Type B pancreatic cell (in vitro differentiated cells): ENCODE measurements around the gene FREY1. TPM values are rescaled to one million over a fixed set of nuclear protein-coding genes. Genes with fewer than 3 reads are reported as not detected.

ENCODE experiments used
- DNase-seq: peaks from one replicate; pipeline ENCODE4 v3.0.0; 2021; ENCODE audit warnings: mixed read lengths; ENCODE audit not compliant: unreplicated experiment; ENCODE audit errors: extremely low spot score
- H3K27ac Mint-ChIP-seq: 2 replicates; pipeline ENCODE4 v1.8.0; 2021; ENCODE audit warnings: mild to moderate bottlenecking, mixed read lengths
- H3K27me3 Mint-ChIP-seq: 2 replicates; pipeline ENCODE4 v1.8.0; 2021; ENCODE audit warnings: mixed read lengths
- H3K36me3 Mint-ChIP-seq: 2 replicates; pipeline ENCODE4 v1.8.0; 2021; ENCODE audit warnings: mixed read lengths
- H3K4me1 Mint-ChIP-seq: one replicate; pipeline ENCODE4 v1.8.0; 2021; ENCODE audit warnings: mixed read lengths; ENCODE audit not compliant: unreplicated experiment
- H3K4me3 Mint-ChIP-seq: 2 replicates; pipeline ENCODE4 v1.8.0; 2021; ENCODE audit warnings: mild to moderate bottlenecking, mixed read lengths
- H3K9me3 Mint-ChIP-seq: 2 replicates; pipeline ENCODE4 v1.8.0; 2021; ENCODE audit warnings: mixed read lengths
- long read RNA-seq: library from polyadenylated mRNA; unstranded; transcript quantifications from one replicate; pipeline ENCODE4 v2.0.0, GENCODE V29; 2020
- total RNA-seq: library from RNA; stranded (reverse); gene quantifications from 2 replicates; pipeline ENCODE4 v1.2.1, GENCODE V29; 2021; ENCODE audit warnings: low replicate concordance
- TF ChIP-seq, protein P1 (sequence below): fragments of 200-600 bp; sonication (generic); conservative IDR thresholded peaks from 2 replicates; pipeline ENCODE4 v1.5.0; 2021; ENCODE audit warnings: antibody characterized with exemption, mild to moderate bottlenecking

FREY1 gene, protein sequence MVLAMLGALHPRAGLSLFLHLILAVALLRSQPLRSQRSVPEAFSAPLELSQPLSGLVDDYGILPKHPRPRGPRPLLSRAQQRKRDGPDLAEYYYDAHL
- total RNA-seq = 0.90 and 1.4 TPM in 2 replicates
- long read RNA-seq = 0 reads

DNA sequence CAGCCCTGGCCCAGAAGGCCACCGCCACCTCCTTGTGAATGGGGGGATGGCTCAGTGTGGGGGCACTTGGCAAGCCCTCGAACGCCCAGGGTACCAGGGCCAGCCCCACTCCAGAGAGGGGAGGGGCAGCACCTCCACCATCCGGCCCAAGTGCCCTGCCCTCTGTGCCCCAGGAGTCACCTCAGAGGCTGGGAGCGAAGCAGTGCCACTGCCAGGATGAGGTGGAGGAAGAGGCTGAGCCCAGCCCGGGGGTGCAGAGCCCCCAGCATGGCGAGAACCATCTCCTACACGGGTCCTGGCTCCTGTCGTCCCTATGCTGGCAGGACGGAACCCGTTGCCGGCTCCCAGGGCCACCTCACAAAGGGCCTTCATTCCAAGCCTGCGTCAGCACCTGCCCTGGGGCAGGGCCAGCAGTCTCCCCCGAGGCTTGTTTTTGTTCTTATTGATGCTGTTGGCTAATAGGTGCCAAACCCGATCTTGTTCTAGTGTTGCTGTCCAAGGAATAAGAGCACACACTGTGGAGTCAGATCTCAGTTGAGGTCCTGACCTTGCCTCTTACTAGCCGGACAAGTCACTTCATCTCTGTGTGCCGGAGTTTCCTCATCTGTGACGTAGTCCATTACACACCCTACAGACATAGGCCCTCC, at the start of gene FREY1:
FREY1 (minus strand) TSS at position 307 of the 647 bp plus-strand sequence; CDS start at position 281, 26 bp downstream.
- no peak for DNase-seq
- H3K4me3 Mint-ChIP-seq = no peak within 1 kb of the TSS
- no peaks in the 10 kb centered on the region for H3K36me3 Mint-ChIP-seq
- H3K4me1 Mint-ChIP-seq = peaks cover 4% of the 10 kb centered on the region
- no peak within 1 kb of the TSS for H3K27ac Mint-ChIP-seq
- H3K27me3 Mint-ChIP-seq = no peaks in the 10 kb centered on the region
- TF ChIP-seq, protein P1, sequence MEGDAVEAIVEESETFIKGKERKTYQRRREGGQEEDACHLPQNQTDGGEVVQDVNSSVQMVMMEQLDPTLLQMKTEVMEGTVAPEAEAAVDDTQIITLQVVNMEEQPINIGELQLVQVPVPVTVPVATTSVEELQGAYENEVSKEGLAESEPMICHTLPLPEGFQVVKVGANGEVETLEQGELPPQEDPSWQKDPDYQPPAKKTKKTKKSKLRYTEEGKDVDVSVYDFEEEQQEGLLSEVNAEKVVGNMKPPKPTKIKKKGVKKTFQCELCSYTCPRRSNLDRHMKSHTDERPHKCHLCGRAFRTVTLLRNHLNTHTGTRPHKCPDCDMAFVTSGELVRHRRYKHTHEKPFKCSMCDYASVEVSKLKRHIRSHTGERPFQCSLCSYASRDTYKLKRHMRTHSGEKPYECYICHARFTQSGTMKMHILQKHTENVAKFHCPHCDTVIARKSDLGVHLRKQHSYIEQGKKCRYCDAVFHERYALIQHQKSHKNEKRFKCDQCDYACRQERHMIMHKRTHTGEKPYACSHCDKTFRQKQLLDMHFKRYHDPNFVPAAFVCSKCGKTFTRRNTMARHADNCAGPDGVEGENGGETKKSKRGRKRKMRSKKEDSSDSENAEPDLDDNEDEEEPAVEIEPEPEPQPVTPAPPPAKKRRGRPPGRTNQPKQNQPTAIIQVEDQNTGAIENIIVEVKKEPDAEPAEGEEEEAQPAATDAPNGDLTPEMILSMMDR = no peak
- H3K9me3 Mint-ChIP-seq = no peaks in the 10 kb centered on the region

DNA sequence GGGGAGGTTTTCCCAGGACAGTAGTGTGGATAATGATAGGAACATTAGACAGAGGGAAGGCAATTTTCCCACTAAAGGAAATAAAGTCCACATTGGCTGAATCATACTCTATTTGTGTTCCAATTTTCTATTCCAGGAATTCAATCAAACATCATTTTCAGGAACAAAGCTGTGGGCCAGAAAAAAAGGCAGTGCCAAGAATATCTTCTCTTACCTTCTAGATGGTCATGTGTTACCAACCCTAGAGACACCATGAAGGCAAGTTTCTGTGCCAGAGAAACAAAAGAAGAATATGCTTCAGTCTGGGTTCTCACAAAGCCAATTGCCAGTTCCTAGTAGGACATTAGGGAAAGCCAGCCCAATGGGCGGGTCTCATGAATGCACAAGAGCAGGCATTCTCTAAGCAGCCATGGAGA, 42.9 kb upstream of the FREY1 start:
- Mint-ChIP-seq H3K4me3 (no peak overlapping the region), H3K27me3 (no peaks in the 10 kb centered on the region), H3K27ac (no peak overlapping the region), H3K4me1 (no peaks in the 10 kb centered on the region), H3K36me3 (peaks cover 14% of the 10 kb centered on the region), H3K9me3 (no peaks in the 10 kb centered on the region)
- no peak for DNase-seq
- TF ChIP-seq, protein P1 = no peak

DNA sequence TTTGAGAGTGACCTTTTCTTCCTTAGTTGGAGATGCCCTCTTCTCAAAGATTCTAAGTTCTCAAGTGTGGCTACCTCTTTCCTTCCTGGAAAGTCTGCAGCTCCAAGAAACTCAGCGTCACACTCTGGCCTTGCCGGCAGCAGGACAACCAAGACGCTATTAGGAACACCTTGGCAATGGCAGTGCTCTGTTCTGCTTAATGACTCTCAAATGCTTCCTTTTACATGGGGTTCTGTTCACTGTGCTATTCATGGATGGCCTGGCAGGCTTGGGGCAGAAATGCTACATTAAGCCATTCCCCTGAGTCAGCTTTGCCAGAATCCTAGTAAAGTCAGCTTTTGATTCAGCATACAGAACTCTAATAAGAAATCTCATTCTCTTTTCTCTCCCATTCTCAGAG, 41.3 kb upstream of the FREY1 start:
- no peak for DNase-seq
- H3K9me3 Mint-ChIP-seq = no peaks in the 10 kb centered on the region
- no peak overlapping the region for H3K27ac Mint-ChIP-seq
- H3K27me3 Mint-ChIP-seq = no peaks in the 10 kb centered on the region
- no peak overlapping the region for H3K4me3 Mint-ChIP-seq
- H3K36me3 Mint-ChIP-seq = peaks cover 13% of the 10 kb centered on the region
- TF ChIP-seq, protein P1 = no peak
- no peaks in the 10 kb centered on the region for H3K4me1 Mint-ChIP-seq

DNA sequence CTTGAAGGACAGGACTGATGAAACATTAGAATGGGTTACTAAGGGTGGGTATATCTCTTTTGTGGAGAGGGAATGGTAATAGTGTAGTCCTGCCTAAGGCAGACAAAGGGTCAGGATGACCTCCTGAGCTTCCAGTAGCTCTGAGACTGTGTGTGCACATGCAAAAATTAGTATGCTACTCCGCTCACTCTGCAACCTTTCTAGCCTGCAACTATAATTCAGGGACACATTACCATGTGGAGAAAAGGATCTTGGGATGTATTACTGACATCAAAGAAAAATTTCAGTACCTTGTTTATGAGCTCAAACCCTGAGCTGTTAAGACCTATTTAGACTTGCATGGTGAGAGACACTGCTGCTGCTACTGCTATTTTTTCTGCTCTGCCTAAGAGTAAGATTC, 40.8 kb upstream of the FREY1 start:
- Mint-ChIP-seq H3K4me1 (no peaks in the 10 kb centered on the region), H3K9me3 (no peaks in the 10 kb centered on the region), H3K27ac (no peak overlapping the region), H3K4me3 (no peak overlapping the region), H3K27me3 (no peaks in the 10 kb centered on the region), H3K36me3 (peaks cover 11% of the 10 kb centered on the region)
- TF ChIP-seq, protein P1 = no peak
- DNase-seq = no peak

DNA sequence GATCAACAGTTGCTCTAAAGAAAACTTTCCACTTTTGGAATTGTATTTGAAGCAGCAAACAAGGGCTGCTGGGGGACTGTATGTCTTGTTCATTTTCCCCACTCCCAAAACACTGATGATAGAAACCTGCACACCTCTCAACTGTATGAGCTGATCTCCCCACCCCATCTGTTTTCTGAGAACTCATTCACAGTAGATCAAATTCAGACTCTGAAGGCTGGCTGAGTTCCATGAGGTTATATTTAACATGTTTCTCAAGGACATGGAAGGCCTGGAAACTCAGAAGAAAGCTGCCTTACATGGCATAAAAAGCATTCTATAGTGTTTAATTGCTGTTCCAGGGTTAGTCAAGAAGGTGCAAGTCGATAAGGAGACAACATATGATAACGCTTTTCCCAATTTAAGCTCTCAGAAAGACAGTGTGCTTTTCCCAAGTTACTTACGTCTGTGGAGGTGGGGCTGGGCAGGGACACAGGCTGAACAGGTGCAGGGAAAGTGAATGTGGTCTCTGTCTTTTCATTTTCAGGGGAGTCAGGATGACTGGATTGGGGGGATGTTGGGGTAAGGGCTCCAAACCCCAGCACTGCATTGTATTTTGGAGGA, 38.4 kb upstream of the FREY1 start:
- Mint-ChIP-seq H3K27me3 (no peaks in the 10 kb centered on the region), H3K36me3 (peaks cover 18% of the 10 kb centered on the region), H3K27ac (no peak overlapping the region), H3K9me3 (no peaks in the 10 kb centered on the region), H3K4me3 (no peak overlapping the region), H3K4me1 (no peaks in the 10 kb centered on the region)
- TF ChIP-seq, protein P1 = no peak
- DNase-seq = no peak
